ENCODE data around the gene LMX1A.

DNA sequence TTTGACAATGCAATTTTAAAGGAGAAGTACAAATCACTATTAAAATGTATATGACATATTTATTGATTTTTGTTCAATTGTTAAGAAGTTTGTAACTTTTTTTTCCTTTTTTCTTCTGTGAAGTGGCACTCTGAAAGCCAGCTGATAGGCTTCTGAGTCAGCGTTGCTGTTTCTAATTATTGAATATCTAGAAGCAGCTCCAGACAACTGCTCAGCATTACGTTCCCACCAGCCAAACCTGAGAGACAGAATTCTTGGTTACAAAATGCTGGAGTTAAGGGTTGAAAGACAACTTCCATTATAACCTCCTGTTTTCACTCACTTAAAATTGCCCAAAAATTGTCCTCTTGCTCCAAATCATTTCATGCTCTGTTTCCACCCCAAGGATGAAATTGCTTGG, 31.4 kb upstream of the LMX1A start:
- TF ChIP-seq, protein P1, sequence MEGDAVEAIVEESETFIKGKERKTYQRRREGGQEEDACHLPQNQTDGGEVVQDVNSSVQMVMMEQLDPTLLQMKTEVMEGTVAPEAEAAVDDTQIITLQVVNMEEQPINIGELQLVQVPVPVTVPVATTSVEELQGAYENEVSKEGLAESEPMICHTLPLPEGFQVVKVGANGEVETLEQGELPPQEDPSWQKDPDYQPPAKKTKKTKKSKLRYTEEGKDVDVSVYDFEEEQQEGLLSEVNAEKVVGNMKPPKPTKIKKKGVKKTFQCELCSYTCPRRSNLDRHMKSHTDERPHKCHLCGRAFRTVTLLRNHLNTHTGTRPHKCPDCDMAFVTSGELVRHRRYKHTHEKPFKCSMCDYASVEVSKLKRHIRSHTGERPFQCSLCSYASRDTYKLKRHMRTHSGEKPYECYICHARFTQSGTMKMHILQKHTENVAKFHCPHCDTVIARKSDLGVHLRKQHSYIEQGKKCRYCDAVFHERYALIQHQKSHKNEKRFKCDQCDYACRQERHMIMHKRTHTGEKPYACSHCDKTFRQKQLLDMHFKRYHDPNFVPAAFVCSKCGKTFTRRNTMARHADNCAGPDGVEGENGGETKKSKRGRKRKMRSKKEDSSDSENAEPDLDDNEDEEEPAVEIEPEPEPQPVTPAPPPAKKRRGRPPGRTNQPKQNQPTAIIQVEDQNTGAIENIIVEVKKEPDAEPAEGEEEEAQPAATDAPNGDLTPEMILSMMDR (IDR thresholded peaks at IDR 0.05), result no peak
- TF ChIP-seq POLR2A (IDR thresholded peaks at IDR 0.05), result no peak

All from esophagus squamous epithelium (tissue), 4 donors.